IMR-90 (cell line): ENCODE data around the gene ABCG4. TPM values are rescaled to one million over a fixed set of nuclear protein-coding genes. Genes with fewer than 3 reads are reported as not detected.

Source experiments
- ATAC-seq: fragments of 200-7000 bp; cut with Tn5 transposase; 2 replicates; pipeline ENCODE4 v1.9.1; 2020; ENCODE audit warnings: low read depth, mild to moderate bottlenecking, moderate library complexity
- BruUV-seq: library from RNA; stranded (reverse); fragments of 400-500 nt; replicated peaks from 2 replicates; lab custom pipeline; 2021; lab: Mats Ljungman, UMichigan
- CTCF ChIA-PET: fragments of 300-600 bp; formaldehyde crosslinking; extraction: SDS; loops from one replicate; lab custom pipeline; 2021; ENCODE audit warnings: antibody characterized with exemption; lab: Yijun Ruan, JAX
- POLR2A ChIA-PET: fragments of 300-600 bp; sonication (Branson Sonifier 250); formaldehyde crosslinking; loops from one replicate; lab custom pipeline; 2022; ENCODE audit warnings: antibody characterized with exemption; ENCODE audit not compliant: unreplicated experiment; lab: Charles Lee
- DNase-seq: peaks from one replicate; pipeline ENCODE4 v3.0.0; 2013
- H2AFZ ChIP-seq: replicated peaks from 2 replicates; pipeline ENCODE3; 2013; ENCODE audit warnings: low read length, mild to moderate bottlenecking; ENCODE audit not compliant: poor library complexity
- H2AK5ac ChIP-seq: 2 replicates; pipeline ENCODE4 v1.6.1; 2013; ENCODE audit warnings: low read depth, low read length, inconsistent platforms
- H2AK9ac ChIP-seq: replicated peaks from 2 replicates; pipeline ENCODE3; 2013; ENCODE audit warnings: mild to moderate bottlenecking, low read depth, low read length, moderate library complexity; ENCODE audit not compliant: poor library complexity
- H2BK120ac ChIP-seq: 2 replicates; pipeline ENCODE4 v1.6.1; 2013; ENCODE audit warnings: low read depth, low read length, inconsistent platforms
- H2BK15ac ChIP-seq: 3 replicates; pipeline ENCODE4 v1.6.1; 2013; ENCODE audit warnings: low read depth, low read length, inconsistent platforms
- H2BK20ac ChIP-seq: 2 replicates; pipeline ENCODE4 v1.6.1; 2013; ENCODE audit warnings: low read depth, mild to moderate bottlenecking, inconsistent platforms, low read length, moderate library complexity
- H2BK5ac ChIP-seq: 2 replicates; pipeline ENCODE4 v1.6.1; 2013; ENCODE audit warnings: mild to moderate bottlenecking, low read depth, low read length, inconsistent platforms; ENCODE audit not compliant: poor library complexity, severe bottlenecking
- H3K14ac ChIP-seq: replicated peaks from 2 replicates; pipeline ENCODE4 v1.6.1; 2013; ENCODE audit warnings: low read depth, low read length, inconsistent platforms
- H3K18ac ChIP-seq: 2 replicates; pipeline ENCODE4 v1.6.1; 2013; ENCODE audit warnings: low read depth, low read length, control low read depth
- H3K23ac ChIP-seq: 2 replicates; pipeline ENCODE4 v1.6.1; 2013; ENCODE audit warnings: low read depth, low read length, inconsistent platforms
- H3K27ac ChIP-seq: 2 replicates; pipeline ENCODE4 v1.5.1; 2013; ENCODE audit warnings: mild to moderate bottlenecking, control low read depth, low read length; ENCODE audit not compliant: insufficient read depth
- H3K27me3 ChIP-seq: 2 replicates; pipeline ENCODE4 v1.6.1; 2013; ENCODE audit warnings: low read length; ENCODE audit not compliant: control insufficient read depth, insufficient read depth
- H3K36me3 ChIP-seq: 2 replicates; pipeline ENCODE4 v1.6.1; 2013; ENCODE audit warnings: low read length, mixed read lengths; ENCODE audit not compliant: control insufficient read depth, insufficient read depth
- H3K4ac ChIP-seq: 2 replicates; pipeline ENCODE4 v1.6.1; 2013; ENCODE audit warnings: low read depth, low read length, inconsistent platforms
- H3K4me1 ChIP-seq: 2 replicates; pipeline ENCODE4 v1.6.1; 2013; ENCODE audit warnings: low read length, mixed read lengths; ENCODE audit not compliant: control insufficient read depth, insufficient read depth
- H3K4me2 ChIP-seq: 2 replicates; pipeline ENCODE4 v1.6.1; 2013; ENCODE audit warnings: low read depth, mild to moderate bottlenecking, control low read depth, low read length, moderate library complexity
- H3K4me3 ChIP-seq: 2 replicates; pipeline ENCODE4 v1.5.1; 2013; ENCODE audit warnings: low read depth, mild to moderate bottlenecking, control low read depth, low read length, moderate library complexity; ENCODE audit not compliant: insufficient read depth
- H3K56ac ChIP-seq: 2 replicates; pipeline ENCODE4 v1.6.1; 2013; ENCODE audit warnings: low read length, inconsistent platforms; ENCODE audit not compliant: insufficient read depth; ENCODE audit errors: extremely low read depth
- H3K79me1 ChIP-seq, 2 experiments: 2 replicates each; pipeline ENCODE4 v1.6.1; 2013; ENCODE audit warnings: low read length in 2 of 2, inconsistent platforms in 1 of 2, low read depth in 1 of 2
- H3K9ac ChIP-seq: 2 replicates; pipeline ENCODE4 v1.6.1; 2013; ENCODE audit warnings: low read depth, low read length, control low read depth
- H3K9me1 ChIP-seq: 2 replicates; pipeline ENCODE4 v1.6.1; 2013; ENCODE audit warnings: low read length, inconsistent platforms; ENCODE audit not compliant: insufficient read depth
- H3K9me3 ChIP-seq: 2 replicates; pipeline ENCODE4 v1.6.1; 2013; ENCODE audit warnings: low read length; ENCODE audit not compliant: control insufficient read depth, insufficient read depth
- H4K20me1 ChIP-seq: 2 replicates; pipeline ENCODE4 v1.6.1; 2013; ENCODE audit warnings: low read length, inconsistent platforms; ENCODE audit not compliant: insufficient read depth
- H4K5ac ChIP-seq: 2 replicates; pipeline ENCODE4 v1.6.1; 2013; ENCODE audit warnings: mild to moderate bottlenecking, low read depth, low read length, control low read depth
- H4K8ac ChIP-seq, 2 experiments: 2 replicates each; pipeline ENCODE4 v1.6.1; 2013; ENCODE audit warnings: low read depth in 2 of 2, low read length in 2 of 2, control low read depth in 1 of 2, inconsistent platforms in 1 of 2
- H4K91ac ChIP-seq: 2 replicates; pipeline ENCODE4 v1.6.1; 2013; ENCODE audit warnings: low read depth, low read length, inconsistent platforms; ENCODE audit not compliant: insufficient read depth
- FOS ChIP-seq: fragments of 150-350 bp; IDR thresholded peaks from 2 replicates; pipeline ENCODE4 v1.6.1; 2016; ENCODE audit warnings: low read depth, low read length
- MAFK ChIP-seq: IDR thresholded peaks from 2 replicates; pipeline ENCODE4 v1.6.1; 2012; ENCODE audit warnings: low read depth, low read length, improper control_type of control experiment
- NFE2L2 ChIP-seq: fragments of 150-350 bp; IDR thresholded peaks from 2 replicates; pipeline ENCODE4 v1.6.1; 2016; ENCODE audit warnings: low read depth, mild to moderate bottlenecking, low read length
- POLR2A ChIP-seq: IDR thresholded peaks from 2 replicates; pipeline ENCODE4 v1.6.1; 2012; ENCODE audit warnings: mild to moderate bottlenecking, low read depth, low read length
- SMC3 ChIP-seq: fragments of 150-350 bp; IDR thresholded peaks from 2 replicates; pipeline ENCODE4 v1.6.1; 2016; ENCODE audit warnings: low read depth, mild to moderate bottlenecking, antibody characterized with exemption, low read length, moderate library complexity
- whole genome bisulfite sequencing, 2 experiments: methylation state at CpG; one replicate each; pipeline versions ENCODE4 v1.1.5 to v1.1.7; 2013; ENCODE audit warnings: missing lambda C conversion rate in 2 of 2; ENCODE audit not compliant: insufficient read length in 1 of 2; ENCODE audit errors: extremely low coverage in 2 of 2; 5-methylcytosine and 5-hydroxymethylcytosine counted together
- dilution Hi-C: fragments of 300-500 bp; cut with HindIII; formaldehyde crosslinking; loops from one replicate; pipeline ENCODE4 v1.14.3; 2018; ENCODE audit warnings: low sequenced_read_pairs; ENCODE audit not compliant: unreplicated experiment
- in situ Hi-C: fragments of 300-500 bp; cut with MboI; formaldehyde crosslinking; loops from 3 replicates; pipeline ENCODE4 v1.14.3; 2019; ENCODE audit warnings: low sequenced_read_pairs, inconsistent platforms, mixed read lengths
- intact Hi-C: fragments of 100-400 bp; cut with micrococcal nuclease; formaldehyde crosslinking; loops from 2 replicates; pipeline ENCODE4 v1.10.0; 2022
- polyA plus RNA-seq, 3 experiments: library from polyadenylated mRNA; depleted of rRNA; stranded (reverse); fragments of >200 nt; gene quantifications; 2 replicates each; pipeline ENCODE4 v1.2.3, GENCODE V29; 2012; ENCODE audit warnings: low replicate concordance in 1 of 3
- total RNA-seq: library from RNA; depleted of rRNA; stranded (reverse); fragments of >200 nt; gene quantifications from 2 replicates; pipeline ENCODE4 v1.2.3, GENCODE V29; 2012
- TF ChIP-seq, protein P1 (sequence below): fragments of 150-350 bp; IDR thresholded peaks from 2 replicates; pipeline ENCODE4 v1.6.1; 2017; ENCODE audit warnings: mild to moderate bottlenecking, antibody characterized with exemption, low read length, low read depth

ABCG4 gene
- total and polyA plus RNA-seq, 2 of the 4 experiments (the other 2 are of a cell fraction) = under 0.01 to 0.26 TPM

DNA sequence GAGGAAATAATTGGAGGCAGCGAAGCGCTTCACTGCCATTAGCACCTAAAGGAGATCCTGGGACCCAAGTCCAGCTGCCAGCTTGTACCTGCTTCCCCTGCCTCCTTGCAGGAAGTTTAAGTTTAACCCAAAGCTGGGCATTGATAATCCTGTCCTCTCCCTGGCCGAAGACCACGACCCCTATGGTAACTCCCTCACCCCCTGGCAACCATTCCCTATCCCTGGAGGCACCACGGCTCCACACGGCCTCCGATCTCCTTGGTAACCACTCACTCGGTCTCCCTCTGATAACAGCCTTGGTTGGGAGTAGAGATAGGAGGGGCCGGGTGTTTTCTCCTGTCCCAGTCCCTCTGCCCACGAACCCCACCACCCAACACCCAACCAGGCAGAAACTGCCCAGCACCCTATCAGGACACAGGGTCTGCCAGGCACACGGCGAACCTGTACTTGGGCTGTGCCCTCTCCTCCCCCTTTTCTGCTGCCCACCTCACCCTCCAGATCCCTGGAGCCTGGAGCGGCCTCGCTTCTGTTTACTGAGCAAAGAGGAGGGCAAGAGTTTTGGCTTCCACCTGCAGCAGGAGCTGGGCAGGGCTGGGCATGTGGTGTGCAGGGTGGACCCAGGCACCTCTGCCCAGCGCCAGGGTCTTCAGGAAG lies 37.3 kb downstream of the ABCG4 start:
- no CpG with 5 or more reads among the region's 15 CpGs for WGBS, 2 experiments
- in situ Hi-C loops (no loop called here), intact Hi-C loops (no loop called here), dilution Hi-C loops (no loop called here)
- peak overlapping the region; percentile 32 for H2AFZ ChIP-seq
- TF ChIP-seq MAFK = no peak
- TF ChIP-seq POLR2A = no peak
- TF ChIP-seq NFE2L2 = no peak
- TF ChIP-seq SMC3 = no peak
- TF ChIP-seq, protein P1, sequence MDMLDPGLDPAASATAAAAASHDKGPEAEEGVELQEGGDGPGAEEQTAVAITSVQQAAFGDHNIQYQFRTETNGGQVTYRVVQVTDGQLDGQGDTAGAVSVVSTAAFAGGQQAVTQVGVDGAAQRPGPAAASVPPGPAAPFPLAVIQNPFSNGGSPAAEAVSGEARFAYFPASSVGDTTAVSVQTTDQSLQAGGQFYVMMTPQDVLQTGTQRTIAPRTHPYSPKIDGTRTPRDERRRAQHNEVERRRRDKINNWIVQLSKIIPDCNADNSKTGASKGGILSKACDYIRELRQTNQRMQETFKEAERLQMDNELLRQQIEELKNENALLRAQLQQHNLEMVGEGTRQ = no peak
- no peak for TF ChIP-seq FOS
- CTCF ChIA-PET = no interaction called here
- H2AK9ac ChIP-seq = no peak overlapping the region
- ATAC-seq (no peak), DNase-seq (no peak)
- H3K36me3 ChIP-seq = peaks cover 5% of the 10 kb centered on the region; the same call in 1 of the 2 replicates
- POLR2A ChIA-PET = interaction anchor here (0.6 kb wide), 1 partner anchor 77 kb away, joined by 18 read pairs; no protein-coding TSS in a partner anchor
- no TSS peak for BruUV-seq
- no peak overlapping the region for H4K8ac ChIP-seq
- H3K9ac ChIP-seq = no peak overlapping the region
- no peaks in the 10 kb centered on the region for H3K79me1 ChIP-seq
- H3K9me3 ChIP-seq = no peaks in the 10 kb centered on the region
- peaks cover 28% of the 10 kb centered on the region for H3K27me3 ChIP-seq
- no peaks in the 10 kb centered on the region for H3K9me1 ChIP-seq
- H3K4me2 ChIP-seq = no peak overlapping the region
- H3K4me3 ChIP-seq = no peak overlapping the region
- H3K23ac ChIP-seq = no peak overlapping the region
- no peak overlapping the region for H3K18ac ChIP-seq
- H2BK120ac ChIP-seq = no peak overlapping the region
- H3K27ac ChIP-seq = no peak overlapping the region
- no peak overlapping the region for H4K5ac ChIP-seq
- H3K56ac ChIP-seq = no peak overlapping the region
- H2BK20ac ChIP-seq = no peak overlapping the region
- H3K4me1 ChIP-seq = no peaks in the 10 kb centered on the region
- H4K91ac ChIP-seq = no peak overlapping the region
- H3K14ac ChIP-seq = no peak overlapping the region
- H2AK5ac ChIP-seq = no peak overlapping the region
- H2BK5ac ChIP-seq = no peak overlapping the region
- no peak overlapping the region for H2BK15ac ChIP-seq
- H3K4ac ChIP-seq = no peak overlapping the region
- no peaks in the 10 kb centered on the region for H4K20me1 ChIP-seq
